GM12878 (cell line): ENCODE data around the gene KRI1. TPM values are rescaled to one million over a fixed set of nuclear protein-coding genes. Genes with fewer than 3 reads are reported as not detected.

Experiments
- ATAC-seq: fragments of 200-7000 bp; cut with Tn5 transposase; 3 replicates; pipeline ENCODE4 v1.9.1; 2020; ENCODE audit warnings: mild to moderate bottlenecking, moderate library complexity
- BruUV-seq: library from RNA; stranded (reverse); fragments of 400-500 nt; replicated peaks from 2 replicates; lab custom pipeline; 2021; lab: Mats Ljungman, UMichigan
- CTCF ChIA-PET: fragments of 300-600 bp; sonication (Branson Sonifier 250); formaldehyde crosslinking; extraction: SDS; loops from one replicate; lab custom pipeline; 2021; ENCODE audit warnings: inconsistent platforms; lab: Yijun Ruan, JAX
- POLR2A ChIA-PET: fragments of 350-600 bp; formaldehyde crosslinking; extraction: SDS; loops from one replicate; lab custom pipeline; 2021; ENCODE audit warnings: inconsistent platforms; lab: Charles Lee
- RAD21 ChIA-PET: fragments of 300-600 bp; sonication (Branson Sonifier 250); formaldehyde crosslinking; loops from one replicate; lab custom pipeline; 2023; ENCODE audit warnings: antibody characterized with exemption; ENCODE audit not compliant: unreplicated experiment; lab: Charles Lee
- SMC1A ChIA-PET: fragments of 300-600 bp; sonication (Branson Sonifier 250); formaldehyde crosslinking; loops from one replicate; lab custom pipeline; 2023; ENCODE audit not compliant: unreplicated experiment, uncharacterized antibody; lab: Charles Lee
- DNase-seq: peaks from one replicate; pipeline ENCODE4 v3.0.0-alpha.2; 2011; ENCODE audit warnings: low read depth, low spot score
- FAIRE-seq: peaks from 3 replicates; lab custom pipeline; 2011; peaks lifted over from hg19 to GRCh38; lab: Jason Lieb, UNC
- H2AFZ ChIP-seq: 2 replicates; pipeline ENCODE4 v1.6.0; 2011; ENCODE audit warnings: low read depth, low read length, control low read depth; ENCODE audit not compliant: control insufficient read depth
- H3K27ac ChIP-seq: 2 replicates; pipeline ENCODE4 v1.5.1; 2011; ENCODE audit warnings: control low read depth; ENCODE audit not compliant: control insufficient read depth, insufficient read depth
- H3K27me3 ChIP-seq, 2 experiments: replicated peaks in 1 of 2; 2 replicates each; pipeline versions ENCODE4 v1.6.0 to v1.6.1; 2011; ENCODE audit warnings: low read length in 1 of 2; ENCODE audit not compliant: control insufficient read depth in 2 of 2, insufficient read depth in 2 of 2
- H3K36me3 ChIP-seq, 2 experiments: 2 replicates each; pipeline ENCODE4 v1.5.1; 2011; ENCODE audit warnings: low read length in 1 of 2; ENCODE audit not compliant: control insufficient read depth in 2 of 2, insufficient read depth in 2 of 2
- H3K4me1 ChIP-seq: 2 replicates; pipeline ENCODE4 v1.6.1; 2011; ENCODE audit warnings: mild to moderate bottlenecking, low read length, moderate library complexity, mixed read lengths; ENCODE audit not compliant: control insufficient read depth, insufficient read depth
- H3K4me2 ChIP-seq: 2 replicates; pipeline ENCODE4 v1.6.0; 2011; ENCODE audit warnings: control low read depth; ENCODE audit not compliant: control insufficient read depth, insufficient read depth
- H3K4me3 ChIP-seq: fragments of 200-600 bp; sonication (generic); 2 replicates; pipeline ENCODE4 v1.5.1; 2016
- H3K79me2 ChIP-seq: 2 replicates; pipeline ENCODE4 v1.6.0; 2011; ENCODE audit warnings: low read length; ENCODE audit not compliant: control insufficient read depth, insufficient read depth
- H3K9ac ChIP-seq: 2 replicates; pipeline ENCODE4 v1.8.0; 2011; ENCODE audit warnings: low read length, control low read depth, mixed read lengths; ENCODE audit not compliant: control insufficient read depth, insufficient read depth
- H3K9me3 ChIP-seq: replicated peaks from 3 replicates; pipeline ENCODE4 v1.5.1; 2011; ENCODE audit warnings: mild to moderate bottlenecking, low read length; ENCODE audit not compliant: control insufficient read depth, insufficient read depth
- H4K20me1 ChIP-seq: 2 replicates; pipeline ENCODE4 v1.6.0; 2011; ENCODE audit not compliant: control insufficient read depth, insufficient read depth
- CHD1 ChIP-seq: IDR thresholded peaks from 2 replicates; pipeline ENCODE4 v1.6.1; 2012; ENCODE audit warnings: low read depth, low read length, improper control_type of control experiment
- FOXK2 ChIP-seq: fragments of 450-650 bp; IDR thresholded peaks from 2 replicates; pipeline ENCODE4 v1.6.1; 2017; ENCODE audit warnings: mild to moderate bottlenecking, moderate library complexity
- HDAC2 ChIP-seq: fragments of 200-600 bp; sonication (generic); IDR thresholded peaks from 2 replicates; pipeline ENCODE4 v1.6.1; 2017
- PAX8 ChIP-seq: fragments of 450-650 bp; IDR thresholded peaks from 2 replicates; pipeline ENCODE4 v1.6.1; 2017; ENCODE audit warnings: mild to moderate bottlenecking, moderate library complexity
- RBBP5 ChIP-seq: fragments of 200-600 bp; sonication (generic); conservative IDR thresholded peaks from 2 replicates; pipeline ENCODE4 v1.6.1; 2016
- WGBS: methylation state at CpG from one replicate; pipeline ENCODE4 v1.1.6; 2016; ENCODE audit warnings: low lambda C conversion rate; ENCODE audit not compliant: insufficient replicate concordance, insufficient coverage; ENCODE audit errors: missing lambda C conversion rate; 5-methylcytosine and 5-hydroxymethylcytosine counted together
- in situ Hi-C: fragments of 300-500 bp; cut with MboI; formaldehyde crosslinking; loops from 9 replicates; pipeline ENCODE4 v1.14.3; 2018; ENCODE audit warnings: mixed read lengths
- intact Hi-C: fragments of 100-400 bp; cut with micrococcal nuclease; formaldehyde crosslinking; loops from one replicate; pipeline ENCODE4 v1.14.2; 2022; ENCODE audit not compliant: unreplicated experiment
- polyA plus RNA-seq, 11 experiments: library from polyadenylated mRNA; depleted of rRNA in 4 of 11; unstranded in 6 of 11; stranded (reverse) in 5 of 11; fragments of >200 nt; fragmentation: Nextera tagmentation in 4 of 11; fragmentation: Illumina TruSeq in 1 of 11; extraction: Ambion mirVana in 4 of 11; extraction: Trizol in 1 of 11; gene quantifications; 1 replicate in 1 of 11; 2 replicates in 10 of 11; pipeline versions ENCODE4 v1.2.1 to v1.2.3, GENCODE V29; 2011 to 2016; ENCODE audit warnings: inconsistent platforms in 2 of 11, missing spikeins in 2 of 11, low read depth in 1 of 11
- total RNA-seq, 4 experiments: library from RNA; depleted of rRNA in 3 of 4; stranded (reverse); fragments of >200 nt in 3 of 4; fragmentation: Illumina TruSeq in 1 of 4; extraction: Trizol in 1 of 4; gene quantifications; 2 replicates each; pipeline versions ENCODE4 v1.2.1 to v1.2.3, GENCODE V29; 2013 to 2021
- TF ChIP-seq, protein P1 (sequence below): fragments of 450-650 bp; IDR thresholded peaks from 2 replicates; pipeline ENCODE4 v1.6.1; 2016; ENCODE audit warnings: mild to moderate bottlenecking
- TF ChIP-seq, protein P2 (sequence below): IDR thresholded peaks from 2 replicates; pipeline ENCODE4 v1.6.1; 2011; ENCODE audit warnings: mild to moderate bottlenecking, low read depth, low read length, moderate library complexity; ENCODE audit not compliant: insufficient replicate concordance

The KRI1 gene
- total and polyA plus RNA-seq, 10 of the 15 experiments (the other 5 are each of a cell fraction or from before 2014, with no cell fraction given): 0.98 to 42.5 (median 24.7) TPM

DNA sequence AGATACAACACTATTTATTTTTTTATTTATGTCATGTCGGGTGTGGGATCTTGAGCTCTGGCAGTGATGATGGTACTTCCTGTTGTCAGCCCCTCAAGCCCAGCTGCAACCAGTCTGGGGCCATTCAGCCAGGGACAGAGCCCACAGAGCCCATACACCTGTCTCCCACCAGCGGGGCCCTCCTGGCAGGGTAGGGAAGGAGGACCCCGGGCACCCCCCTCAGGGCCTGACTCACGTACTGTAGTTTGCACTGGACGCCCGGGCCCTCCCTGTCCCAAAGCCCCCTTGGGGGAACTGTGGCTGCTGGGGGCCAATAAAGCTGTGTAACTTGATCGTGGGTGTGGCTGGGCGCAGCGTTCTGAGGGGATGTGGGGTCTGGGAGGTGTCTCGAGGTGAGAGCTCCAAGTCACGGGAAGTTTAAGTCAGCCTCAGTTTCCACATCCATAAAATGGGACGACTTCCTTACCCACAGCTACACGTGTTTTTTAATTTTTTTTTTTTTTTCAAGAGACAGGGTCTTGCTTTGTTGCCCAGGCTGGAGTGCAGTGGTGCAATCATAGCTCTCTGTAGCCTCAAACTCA lies 12.6 kb downstream of the KRI1 start:
- RAD21 ChIA-PET: interaction anchor here (1.3 to 2.0 kb wide), 4 partner anchors 10 to 15 kb away, joined by 4 to 8 read pairs (median 5); partner anchors contain the start of gene KRI1
- POLR2A ChIA-PET: interaction anchor here (0.6 to 1.6 kb wide), 4 partner anchors 10 to 409 kb away, joined by 3 to 5 read pairs (median 4); no protein-coding TSS in a partner anchor
- TSS peak; percentile 83 for BruUV-seq
- ATAC-seq: no peak
- peak overlapping the region; percentile 65; the same call in 1 of the 2 replicates for H3K9ac ChIP-seq
- DNase-seq: no peak
- H3K36me3 ChIP-seq: peaks cover 26 to 27% of the 10 kb centered on the region in 2 experiments
- H3K27me3 ChIP-seq: no peaks in the 10 kb centered on the region
- CTCF ChIA-PET: interaction anchor here (0.6 to 2.1 kb wide), 10 partner anchors 12 to 94 kb away, joined by 3 to 6 read pairs (median 4); partner anchors contain the start of gene KRI1
- peak overlapping the region; percentile 65 for H3K27ac ChIP-seq
- FAIRE-seq: peak; percentile 7
- in situ Hi-C loops: no loop called here
- no peaks in the 10 kb centered on the region; the same call in 2 of the 3 replicates for H3K9me3 ChIP-seq
- TF ChIP-seq, protein P1, sequence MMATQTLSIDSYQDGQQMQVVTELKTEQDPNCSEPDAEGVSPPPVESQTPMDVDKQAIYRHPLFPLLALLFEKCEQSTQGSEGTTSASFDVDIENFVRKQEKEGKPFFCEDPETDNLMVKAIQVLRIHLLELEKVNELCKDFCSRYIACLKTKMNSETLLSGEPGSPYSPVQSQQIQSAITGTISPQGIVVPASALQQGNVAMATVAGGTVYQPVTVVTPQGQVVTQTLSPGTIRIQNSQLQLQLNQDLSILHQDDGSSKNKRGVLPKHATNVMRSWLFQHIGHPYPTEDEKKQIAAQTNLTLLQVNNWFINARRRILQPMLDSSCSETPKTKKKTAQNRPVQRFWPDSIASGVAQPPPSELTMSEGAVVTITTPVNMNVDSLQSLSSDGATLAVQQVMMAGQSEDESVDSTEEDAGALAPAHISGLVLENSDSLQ: no peak
- no peak for TF ChIP-seq CHD1
- no peak for TF ChIP-seq RBBP5
- TF ChIP-seq, protein P2, sequence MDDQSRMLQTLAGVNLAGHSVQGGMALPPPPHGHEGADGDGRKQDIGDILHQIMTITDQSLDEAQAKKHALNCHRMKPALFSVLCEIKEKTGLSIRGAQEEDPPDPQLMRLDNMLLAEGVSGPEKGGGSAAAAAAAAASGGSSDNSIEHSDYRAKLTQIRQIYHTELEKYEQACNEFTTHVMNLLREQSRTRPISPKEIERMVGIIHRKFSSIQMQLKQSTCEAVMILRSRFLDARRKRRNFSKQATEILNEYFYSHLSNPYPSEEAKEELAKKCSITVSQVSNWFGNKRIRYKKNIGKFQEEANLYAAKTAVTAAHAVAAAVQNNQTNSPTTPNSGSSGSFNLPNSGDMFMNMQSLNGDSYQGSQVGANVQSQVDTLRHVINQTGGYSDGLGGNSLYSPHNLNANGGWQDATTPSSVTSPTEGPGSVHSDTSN: no peak
- no peak for TF ChIP-seq PAX8
- TF ChIP-seq HDAC2: no peak
- TF ChIP-seq FOXK2: no peak
- TF ChIP-seq, all 136 proteins: peak for 0
- intact Hi-C loops: no loop called here
- Histone ChIP-seq H4K20me1 (no peaks in the 10 kb centered on the region), H3K79me2 (no peaks in the 10 kb centered on the region; the same call in 1 of the 2 replicates), H3K4me1 (peaks cover 46% of the 10 kb centered on the region), H3K4me3 (no peak overlapping the region), H3K4me2 (peak overlapping the region; percentile 62; the same call in 1 of the 2 replicates), H2AFZ (no peak overlapping the region)
- SMC1A ChIA-PET: interaction anchor here (0.9 to 1.1 kb wide), 3 partner anchors 28 to 51 kb away, joined by 3 to 4 read pairs (median 3); no protein-coding TSS in a partner anchor
- WGBS: 62% methylated on average over 13 of the region's 13 CpGs
